ENCODE results near the gene NUMA1.

NUMA1 gene

GRCh38 chr11:72067676-72068075 is 12.7 kb downstream of the NUMA1 start:
- no peak for DNase-seq (ENCODE audit: low spot score)

- DNase-seq (ENCODE audit: low spot score) = no peak
These were observed 13.1 kb downstream of the NUMA1 start for GRCh38 chr11:72067266-72067665.

- DNase-seq (ENCODE audit: low spot score) = no peak
These were observed 13.5 kb downstream of the NUMA1 start for GRCh38 chr11:72066855-72067254.

- no peak for DNase-seq (ENCODE audit: low spot score)
These were observed 18.5 kb downstream of the NUMA1 start for GRCh38 chr11:72061739-72062396.

GRCh38 chr11:72058416-72059034 is 21.8 kb downstream of the NUMA1 start:
- no peak for DNase-seq (ENCODE audit: low spot score)

GRCh38 chr11:72048766-72049460 is 31.4 kb downstream of the NUMA1 start:
- DNase-seq (ENCODE audit: low spot score) = no peak

- DNase-seq (ENCODE audit: low spot score) = no peak
These were observed 34.5 kb downstream of the NUMA1 start for GRCh38 chr11:72045849-72046248.

- no peak for DNase-seq (ENCODE audit: low spot score)
These were observed 38.1 kb downstream of the NUMA1 start for GRCh38 chr11:72042064-72042745.

- DNase-seq (ENCODE audit: low spot score) = peak; percentile 83
These were observed 38.8 kb downstream of the NUMA1 start for GRCh38 chr11:72041364-72042063.

- peak; percentile 80 for DNase-seq (ENCODE audit: low spot score)
These were observed 39.6 kb downstream of the NUMA1 start for GRCh38 chr11:72040491-72041363.

GRCh38 chr11:72039856-72040401 is 40.4 kb downstream of the NUMA1 start:
- no peak for DNase-seq (ENCODE audit: low spot score)

- DNase-seq (ENCODE audit: low spot score) = no peak
These were observed 41.1 kb downstream of the NUMA1 start for GRCh38 chr11:72039031-72039855.

- DNase-seq (ENCODE audit: low spot score) = no peak
These were observed 41.9 kb downstream of the NUMA1 start for GRCh38 chr11:72038491-72038890.

- DNase-seq (ENCODE audit: low spot score) = no peak
These were observed 42.6 kb downstream of the NUMA1 start for GRCh38 chr11:72037554-72038311.

GRCh38 chr11:72036687-72037086 is 43.7 kb downstream of the NUMA1 start:
- DNase-seq (ENCODE audit: low spot score) = peak; percentile 59

GRCh38 chr11:72030472-72031045 is 49.8 kb downstream of the NUMA1 start:
- no peak for DNase-seq (ENCODE audit: low spot score)

GRCh38 chr11:72026090-72026489 is 54.3 kb downstream of the NUMA1 start:
- DNase-seq (ENCODE audit: low spot score) = no peak

GRCh38 chr11:72024069-72024754 is 56.1 kb downstream of the NUMA1 start:
- DNase-seq (ENCODE audit: low spot score) = no peak
